MG63 (cell line): ENCODE data around the gene MYOZ2. TPM values are rescaled to one million over a fixed set of nuclear protein-coding genes. Genes with fewer than 3 reads are reported as not detected.

ENCODE experiments used
- DNase-seq: peaks from one replicate; pipeline ENCODE4 v3.0.0-alpha.2; 2020
- H3K27me3 ChIP-seq: fragments of 250-450 bp; sonication (Bioruptor Pico); 2 replicates; pipeline ENCODE4 v1.5.1; 2020; ENCODE audit warnings: mild to moderate bottlenecking, moderate library complexity
- H3K36me3 ChIP-seq: fragments of 250-450 bp; sonication (Bioruptor Pico); 2 replicates; pipeline ENCODE4 v1.5.1; 2020; ENCODE audit warnings: mild to moderate bottlenecking, moderate library complexity
- H3K4me3 ChIP-seq: fragments of 250-450 bp; sonication (Bioruptor Pico); 2 replicates; pipeline ENCODE4 v1.5.1; 2020; ENCODE audit warnings: mild to moderate bottlenecking, moderate library complexity
- H3K9me3 ChIP-seq: fragments of 250-450 bp; sonication (Bioruptor Pico); 2 replicates; pipeline ENCODE4 v1.5.1; 2020; ENCODE audit warnings: mild to moderate bottlenecking, moderate library complexity
- total RNA-seq: library from RNA; depleted of rRNA; stranded (reverse); fragments of >200 nt; shearing (Covaris generic); gene quantifications from 2 replicates; pipeline ENCODE4 v1.2.3, GENCODE V29; 2014; ENCODE audit warnings: low replicate concordance; rRNA removed

Gene MYOZ2
- total RNA-seq: not detected in 2 replicates

DNA sequence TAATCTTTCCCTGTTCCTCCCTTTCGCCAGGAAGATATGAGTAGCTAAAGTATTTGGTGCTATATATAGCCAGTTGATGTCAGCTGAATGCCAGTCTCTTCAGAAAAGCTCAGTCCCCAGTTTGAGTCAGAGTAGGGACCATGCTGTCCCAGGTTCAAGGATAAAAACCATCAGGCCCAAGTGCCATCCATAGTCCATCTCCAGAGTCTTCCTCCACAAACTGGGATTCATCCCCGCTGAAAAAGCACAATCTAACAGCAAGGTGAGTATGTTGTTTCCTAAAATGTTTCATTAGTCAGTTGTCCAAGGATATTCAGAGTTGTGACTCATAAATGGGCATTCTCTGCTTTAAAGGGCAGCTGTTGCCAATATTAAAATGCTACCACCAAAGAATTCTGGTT lies at the start of gene MYOZ2:
Gene MYOZ2 (plus strand): TSS at position 112 of the 401 bp plus-strand sequence. CDS start 694 bp downstream, outside the sequence.
- Histone ChIP-seq H3K36me3 (no peaks in the 10 kb centered on the region), H3K9me3 (no peaks in the 10 kb centered on the region), H3K27me3 (no peaks in the 10 kb centered on the region), H3K4me3 (no peak within 1 kb of the TSS)
- DNase-seq: no peak

DNA sequence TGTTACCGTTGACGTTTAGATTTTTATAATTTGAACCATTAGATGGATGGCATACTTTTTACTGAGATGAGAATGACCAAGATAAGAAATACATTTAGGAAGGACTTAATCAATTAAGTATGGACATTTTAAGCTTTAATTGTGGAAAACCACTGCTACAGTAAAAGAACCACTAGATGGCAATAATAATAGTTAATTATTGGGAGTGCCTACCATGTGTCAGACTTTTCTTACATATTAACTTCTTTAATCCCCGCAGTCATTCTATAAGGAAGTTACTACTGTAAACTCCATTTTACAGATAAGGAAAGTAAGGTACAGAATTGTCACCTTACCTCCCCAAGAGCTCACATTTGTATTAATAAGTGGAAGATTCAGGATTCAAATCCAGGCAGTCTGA lies 48.5 kb upstream of the MYOZ2 start:
- no peaks in the 10 kb centered on the region for H3K27me3 ChIP-seq
- DNase-seq: no peak

GRCh38 chr4:119087656-119088055 lies 48.0 kb upstream of the MYOZ2 start:
- no peaks in the 10 kb centered on the region for H3K36me3 ChIP-seq
- H3K27me3 ChIP-seq: no peaks in the 10 kb centered on the region
- no peaks in the 10 kb centered on the region for H3K9me3 ChIP-seq
- no peak overlapping the region for H3K4me3 ChIP-seq
- no peak for DNase-seq

More for the DNA sequence above, 48.5 kb upstream of the MYOZ2 start:
- Histone ChIP-seq H3K4me3 (no peak overlapping the region), H3K36me3 (no peaks in the 10 kb centered on the region), H3K9me3 (no peaks in the 10 kb centered on the region)

DNA sequence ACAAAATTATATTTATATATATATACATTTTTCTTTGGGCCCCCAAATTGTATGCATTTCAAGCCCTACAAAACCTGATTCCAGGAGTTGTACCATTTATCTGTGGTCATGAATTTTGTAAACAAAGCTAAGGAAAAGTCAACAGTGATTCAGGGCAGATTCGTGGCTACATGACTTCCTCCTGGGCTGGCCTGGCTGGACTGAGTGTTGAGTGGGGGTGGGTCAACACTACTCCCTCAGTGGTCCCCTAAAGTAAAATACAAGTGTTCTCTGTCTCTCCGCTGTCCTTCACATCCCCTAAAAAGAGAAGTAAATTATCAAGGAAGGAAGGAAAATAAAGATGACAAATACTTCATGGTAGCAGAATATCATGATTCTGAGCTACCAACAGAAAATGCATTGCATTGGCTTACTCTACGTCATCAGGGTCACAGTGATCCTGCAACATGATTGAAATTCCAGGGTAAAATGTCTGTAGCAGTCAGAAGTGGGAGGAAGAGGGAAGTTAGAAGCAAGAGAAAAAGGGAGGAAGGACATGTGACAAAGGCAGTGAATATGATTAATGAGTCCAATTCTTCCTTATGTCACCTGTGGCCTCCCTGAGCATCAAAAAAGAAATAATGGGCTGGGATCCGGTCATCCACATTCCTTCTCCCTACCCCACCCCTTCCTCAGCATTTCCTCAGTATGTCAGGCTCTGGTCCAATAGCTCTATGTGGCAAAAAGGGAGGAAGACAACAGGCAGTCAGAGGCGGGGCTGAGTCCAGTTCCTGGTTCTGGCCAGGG lies 42.4 kb upstream of the MYOZ2 start:
- no peak overlapping the region for H3K4me3 ChIP-seq
- no peak for DNase-seq
- H3K36me3 ChIP-seq: no peaks in the 10 kb centered on the region

GRCh38 chr4:119097282-119097900 lies 38.2 kb upstream of the MYOZ2 start:
- H3K27me3 ChIP-seq: no peaks in the 10 kb centered on the region
- no peak for DNase-seq
- no peaks in the 10 kb centered on the region for H3K36me3 ChIP-seq
- H3K9me3 ChIP-seq: no peaks in the 10 kb centered on the region
- H3K4me3 ChIP-seq: no peak overlapping the region

More for the DNA sequence above, 42.4 kb upstream of the MYOZ2 start:
- H3K27me3 ChIP-seq: no peaks in the 10 kb centered on the region
- H3K9me3 ChIP-seq: no peaks in the 10 kb centered on the region

- H3K27me3 ChIP-seq: no peaks in the 10 kb centered on the region
- H3K4me3 ChIP-seq: no peak overlapping the region
- no peaks in the 10 kb centered on the region for H3K36me3 ChIP-seq
- H3K9me3 ChIP-seq: no peaks in the 10 kb centered on the region
- DNase-seq: no peak
Measured at GRCh38 chr4:119098306-119098705, 37.3 kb upstream of the MYOZ2 start.

DNA sequence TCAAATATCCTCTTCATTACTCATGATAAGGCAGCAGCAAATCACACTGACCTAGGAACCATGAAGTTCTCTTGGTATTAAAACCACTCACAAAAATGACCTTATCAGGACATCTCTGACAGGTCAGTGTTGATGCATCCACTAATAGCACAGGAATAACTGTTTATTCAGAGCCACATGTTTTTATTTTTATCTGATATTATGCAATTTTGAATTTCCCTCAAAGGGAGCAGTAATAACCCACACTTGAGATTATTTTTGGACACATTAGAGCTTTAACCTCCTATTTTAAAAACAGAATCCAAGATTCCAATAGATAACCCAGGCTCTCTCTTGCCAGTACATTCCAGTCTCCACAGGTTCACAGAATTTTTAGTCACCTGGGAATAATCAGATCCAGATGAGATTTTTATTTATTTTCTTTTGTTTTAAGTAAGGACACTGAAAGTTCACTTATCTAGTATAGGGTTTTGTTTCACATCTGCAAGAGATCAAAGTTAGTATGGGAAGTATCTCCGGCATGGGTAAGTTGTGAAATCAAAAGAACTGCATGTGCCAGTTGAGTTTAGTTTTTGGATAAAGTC lies 36.3 kb upstream of the MYOZ2 start:
- Histone ChIP-seq H3K27me3 (no peaks in the 10 kb centered on the region), H3K9me3 (no peaks in the 10 kb centered on the region), H3K4me3 (no peak overlapping the region), H3K36me3 (no peaks in the 10 kb centered on the region)
- DNase-seq: no peak

DNA sequence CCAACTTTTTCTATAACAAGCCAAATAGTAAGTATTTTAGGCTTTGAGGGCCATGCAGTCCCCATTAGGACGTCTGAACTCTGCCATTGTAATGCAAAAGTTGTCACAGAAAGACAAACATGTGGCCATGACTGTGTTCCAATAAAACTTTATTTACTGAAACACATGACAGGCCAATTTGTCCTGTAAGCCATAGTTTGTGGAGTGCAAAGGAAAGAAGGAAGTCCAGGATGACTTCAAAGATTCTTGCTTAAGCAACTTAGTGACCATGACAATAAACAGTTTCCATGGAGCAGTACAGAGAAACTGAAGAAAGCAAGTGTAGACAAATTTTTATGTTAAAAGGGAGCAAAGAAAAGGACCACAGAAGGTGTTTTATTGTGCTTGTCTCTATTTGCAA lies 35.0 kb upstream of the MYOZ2 start:
- no peak for DNase-seq
- H3K4me3 ChIP-seq: no peak overlapping the region
- H3K27me3 ChIP-seq: no peaks in the 10 kb centered on the region
- H3K9me3 ChIP-seq: no peaks in the 10 kb centered on the region
- H3K36me3 ChIP-seq: no peaks in the 10 kb centered on the region

DNA sequence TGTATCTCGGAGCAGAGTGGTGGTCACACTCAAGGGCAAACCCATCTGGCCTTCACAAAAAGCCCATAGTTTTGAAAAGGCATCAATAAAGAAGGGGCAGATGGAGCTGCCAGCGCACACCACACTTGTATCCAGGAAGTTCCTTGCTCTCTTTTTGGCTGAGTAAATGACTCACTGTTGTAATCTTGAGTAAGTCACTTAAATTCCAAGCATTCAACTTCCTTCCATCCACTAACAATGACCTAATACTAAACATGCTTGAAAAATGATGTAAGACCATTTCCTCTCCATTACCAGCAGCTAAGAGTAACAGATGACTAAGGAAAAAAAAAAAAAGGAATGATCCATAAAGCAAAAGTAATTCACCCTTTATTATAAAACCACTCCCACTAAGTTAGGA lies 32.4 kb upstream of the MYOZ2 start:
- Histone ChIP-seq H3K36me3 (no peaks in the 10 kb centered on the region), H3K9me3 (no peaks in the 10 kb centered on the region), H3K4me3 (no peak overlapping the region), H3K27me3 (no peaks in the 10 kb centered on the region)
- peak; percentile 58 for DNase-seq

- H3K27me3 ChIP-seq: no peaks in the 10 kb centered on the region
- no peaks in the 10 kb centered on the region for H3K9me3 ChIP-seq
- H3K4me3 ChIP-seq: no peak overlapping the region
- DNase-seq: no peak
- no peaks in the 10 kb centered on the region for H3K36me3 ChIP-seq
Measured at GRCh38 chr4:119104644-119105273, 30.9 kb upstream of the MYOZ2 start.

DNA sequence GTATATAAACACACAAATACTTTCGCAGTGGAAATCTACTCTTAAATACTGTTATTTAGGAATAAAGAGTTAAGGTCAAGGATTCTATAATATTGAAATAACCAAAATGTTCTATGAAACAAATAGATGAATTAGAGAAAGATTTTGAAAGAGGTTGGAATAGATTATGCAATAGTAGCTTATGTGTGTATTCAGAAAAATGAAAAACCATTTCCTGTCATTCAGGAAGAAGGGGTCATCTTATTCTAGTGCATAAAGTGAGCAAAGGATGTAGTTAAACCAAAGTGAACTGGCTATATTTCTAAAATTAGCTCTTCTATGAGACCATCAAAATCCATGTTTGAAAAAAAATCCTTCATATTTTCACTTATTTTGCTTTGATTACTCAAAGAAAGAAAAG lies 30.0 kb upstream of the MYOZ2 start:
- Histone ChIP-seq H3K36me3 (no peaks in the 10 kb centered on the region), H3K4me3 (no peak overlapping the region), H3K9me3 (no peaks in the 10 kb centered on the region), H3K27me3 (no peaks in the 10 kb centered on the region)
- DNase-seq: no peak

DNA sequence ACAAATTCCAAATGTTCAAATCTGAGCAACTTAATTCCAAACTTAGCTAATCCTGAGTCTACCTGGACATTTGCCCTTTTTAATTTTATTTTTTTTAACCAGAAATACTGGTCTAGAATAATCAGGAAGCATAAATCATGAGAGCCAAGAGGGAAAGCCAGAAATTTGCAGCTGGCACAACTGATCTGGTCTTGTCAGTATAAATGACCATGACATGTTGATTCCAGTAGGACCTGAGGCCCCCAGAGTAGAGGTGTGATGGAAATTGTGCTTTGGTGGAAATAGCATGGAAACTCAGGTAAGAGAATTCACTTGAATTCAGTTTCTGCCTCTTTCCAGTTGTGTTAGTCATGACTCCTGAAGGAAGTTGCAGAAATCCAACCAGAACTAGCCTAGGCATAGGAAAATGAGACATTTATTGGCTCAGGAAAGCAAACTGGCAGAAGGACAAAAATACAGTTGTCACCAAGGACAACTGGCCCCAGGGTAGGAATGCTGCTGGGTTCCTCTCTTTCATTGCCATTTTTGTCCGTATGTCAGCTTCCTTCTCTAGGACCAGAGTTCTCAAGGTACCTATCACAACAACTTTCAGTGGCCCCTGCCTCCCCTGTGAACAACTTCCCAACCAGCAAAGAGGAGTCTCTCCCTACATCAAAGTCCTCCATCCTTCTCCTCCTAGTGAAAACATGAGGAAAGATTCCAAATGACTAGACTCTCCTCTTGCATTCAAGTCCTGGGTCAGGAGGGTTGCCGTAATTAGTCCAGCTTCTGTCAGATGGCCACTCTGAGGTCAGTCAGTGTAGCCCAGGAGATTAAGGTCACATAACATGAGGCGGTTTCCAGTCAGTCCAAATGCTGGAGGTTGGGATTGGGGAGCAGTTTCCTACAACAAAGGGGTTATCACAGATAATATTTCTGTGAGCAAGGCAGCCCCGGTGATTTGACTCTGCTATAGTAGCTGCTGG lies 29.3 kb upstream of the MYOZ2 start:
- DNase-seq: no peak

GRCh38 chr4:119110121-119110520 lies 25.5 kb upstream of the MYOZ2 start:
- no peaks in the 10 kb centered on the region for H3K27me3 ChIP-seq
- DNase-seq: no peak
- no peak overlapping the region for H3K4me3 ChIP-seq
- H3K9me3 ChIP-seq: no peaks in the 10 kb centered on the region
- no peaks in the 10 kb centered on the region for H3K36me3 ChIP-seq

More for the DNA sequence above, 29.3 kb upstream of the MYOZ2 start:
- no peak overlapping the region for H3K4me3 ChIP-seq
- H3K9me3 ChIP-seq: no peaks in the 10 kb centered on the region
- no peaks in the 10 kb centered on the region for H3K27me3 ChIP-seq
- H3K36me3 ChIP-seq: no peaks in the 10 kb centered on the region

- no peaks in the 10 kb centered on the region for H3K9me3 ChIP-seq
- no peak overlapping the region for H3K4me3 ChIP-seq
- DNase-seq: no peak
- no peaks in the 10 kb centered on the region for H3K36me3 ChIP-seq
- no peaks in the 10 kb centered on the region for H3K27me3 ChIP-seq
Measured at GRCh38 chr4:119111296-119111695, 24.3 kb upstream of the MYOZ2 start.

GRCh38 chr4:119113033-119113655 lies 22.5 kb upstream of the MYOZ2 start:
- no peak for DNase-seq
- no peak overlapping the region for H3K4me3 ChIP-seq
- H3K9me3 ChIP-seq: no peaks in the 10 kb centered on the region
- H3K36me3 ChIP-seq: no peaks in the 10 kb centered on the region
- no peaks in the 10 kb centered on the region for H3K27me3 ChIP-seq

- Histone ChIP-seq H3K27me3 (no peaks in the 10 kb centered on the region), H3K4me3 (no peak overlapping the region), H3K9me3 (no peaks in the 10 kb centered on the region), H3K36me3 (no peaks in the 10 kb centered on the region)
- no peak for DNase-seq
Measured at GRCh38 chr4:119116021-119116420, 19.6 kb upstream of the MYOZ2 start.
